Right lobe of liver (tissue), 6 donors: ENCODE measurements around the gene TIMM10B. TPM values are rescaled to one million over a fixed set of nuclear protein-coding genes. Genes with fewer than 3 reads are reported as not detected.

Experiments
- ATAC-seq, 4 donors: fragments of 200-7000 bp; cut with Tn5 transposase; one replicate each; pipeline ENCODE4 v1.9.1; 2020; ENCODE audit warnings: mild to moderate bottlenecking in 4 of 4, moderate library complexity in 4 of 4
- DNase-seq, 3 donors: peaks; one replicate each; pipeline ENCODE4 v3.0.0-alpha.2; 2020
- H3K27ac ChIP-seq, 3 donors: fragments of 200-600 bp; one replicate each; pipeline ENCODE4 v1.8.0; 2022
- H3K27me3 ChIP-seq, 2 donors: fragments of 200-600 bp; one replicate each; pipeline ENCODE4 v1.8.0; 2022
- H3K36me3 ChIP-seq, 4 donors: fragments of 200-600 bp; sonication (generic) in 1 of 4; one replicate each; pipeline versions ENCODE4 v1.5.1 to v1.8.0; 2017 to 2022; ENCODE audit warnings: control low read depth in 1 of 4
- H3K4me1 ChIP-seq, 4 donors: fragments of 200-600 bp; sonication (generic) in 1 of 4; one replicate each; pipeline versions ENCODE4 v1.5.1 to v1.8.0; 2017 to 2022; ENCODE audit warnings: control low read depth in 1 of 4
- H3K4me3 ChIP-seq, 3 donors: fragments of 200-600 bp; one replicate each; pipeline ENCODE4 v1.8.0; 2022
- H3K9me3 ChIP-seq, 4 donors: fragments of 200-600 bp; sonication (generic) in 1 of 4; one replicate each; pipeline versions ENCODE4 v1.5.1 to v1.8.0; 2017 to 2022; ENCODE audit warnings: control low read depth in 1 of 4
- POLR2A ChIP-seq: fragments of 450-650 bp; IDR thresholded peaks from one replicate; pipeline ENCODE4 v1.6.1; 2017; ENCODE audit warnings: antibody characterized with exemption, mild to moderate bottlenecking
- WGBS: methylation state at CpG from one replicate; pipeline ENCODE4 v1.1.6; 2018; ENCODE audit warnings: low coverage, low lambda C conversion rate; ENCODE audit not compliant: insufficient coverage; ENCODE audit errors: missing lambda C conversion rate; 5-methylcytosine and 5-hydroxymethylcytosine counted together
- intact Hi-C, 2 donors: fragments of 100-400 bp; cut with DNase I; formaldehyde crosslinking; loops; one replicate each; pipeline versions ENCODE4 v1.11.2 to v1.14.1; 2022
- total RNA-seq, 6 experiments: library from RNA; depleted of rRNA in 2 of 6; stranded (reverse); fragments of >200 nt in 2 of 6; fragmentation: NEBNext Ultra II Directional in 3 of 6; extraction: Animal tissue kit (Norgen Biotek cat#: 25700) in 3 of 6; gene quantifications; one replicate each; pipeline versions ENCODE4 v1.1.0 to v1.2.4, GENCODE V29; 2016 to 2023
- TF ChIP-seq, protein P1 (sequence below), 4 donors: fragments of 200-600 bp in 3 of 4; fragments of 450-650 bp in 1 of 4; IDR thresholded peaks; one replicate each; pipeline versions ENCODE4 v1.5.1 to v1.8.0; 2016 to 2022; ENCODE audit warnings: antibody characterized with exemption in 4 of 4, mild to moderate bottlenecking in 2 of 4
- donor health status: DM: no; HTN: yes; CAD: no.
- donor health status: DM: no; HTN: no; CAD: no.
- donor health status: DM: no; HTN: no; CAD: no.
- donor health status: DM: no; HTN: yes; CAD: no.
- donor health status: DM: no; HTN: yes; CAD: no.

Gene TIMM10B
- total RNA-seq, 6 experiments from 2014 or later = 10.3 to 33.9 (median 14.1) TPM

DNA sequence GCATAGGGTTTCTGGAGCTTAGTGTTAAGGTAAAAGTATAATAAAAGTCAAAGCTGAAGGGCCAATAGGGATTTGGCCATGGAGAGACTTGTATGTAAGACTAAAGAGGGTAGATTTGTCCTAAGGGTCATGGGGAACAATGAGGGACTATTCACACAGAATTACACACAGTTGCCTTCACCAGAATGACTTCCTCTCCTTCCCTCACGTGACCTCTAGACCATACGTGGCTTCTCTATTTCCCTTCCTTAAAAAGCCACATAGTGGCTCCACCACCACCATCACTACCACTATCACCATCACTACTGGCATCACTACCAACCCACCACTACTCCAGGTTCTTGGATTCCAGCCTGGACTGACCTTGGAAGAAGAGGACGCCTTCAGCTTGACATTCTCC, 43.3 kb upstream of the TIMM10B start:
- Histone ChIP-seq H3K4me1 (peaks cover 0 to 60% (median 7%) of the 10 kb centered on the region in 4 donors), H3K4me3 (peak overlapping the region; percentile 62 to 79 (median 74)), H3K9me3 (no peaks in the 10 kb centered on the region), H3K27ac (peak overlapping the region in 1 of 3 donors; percentile 21), H3K27me3 (no peaks in the 10 kb centered on the region), H3K36me3 (peaks cover 0 to 35% (median 12%) of the 10 kb centered on the region in 4 donors)
- 11% methylated on average over 3 of the region's 3 CpGs for WGBS
- TF ChIP-seq POLR2A = no peak
- TF ChIP-seq, protein P1, sequence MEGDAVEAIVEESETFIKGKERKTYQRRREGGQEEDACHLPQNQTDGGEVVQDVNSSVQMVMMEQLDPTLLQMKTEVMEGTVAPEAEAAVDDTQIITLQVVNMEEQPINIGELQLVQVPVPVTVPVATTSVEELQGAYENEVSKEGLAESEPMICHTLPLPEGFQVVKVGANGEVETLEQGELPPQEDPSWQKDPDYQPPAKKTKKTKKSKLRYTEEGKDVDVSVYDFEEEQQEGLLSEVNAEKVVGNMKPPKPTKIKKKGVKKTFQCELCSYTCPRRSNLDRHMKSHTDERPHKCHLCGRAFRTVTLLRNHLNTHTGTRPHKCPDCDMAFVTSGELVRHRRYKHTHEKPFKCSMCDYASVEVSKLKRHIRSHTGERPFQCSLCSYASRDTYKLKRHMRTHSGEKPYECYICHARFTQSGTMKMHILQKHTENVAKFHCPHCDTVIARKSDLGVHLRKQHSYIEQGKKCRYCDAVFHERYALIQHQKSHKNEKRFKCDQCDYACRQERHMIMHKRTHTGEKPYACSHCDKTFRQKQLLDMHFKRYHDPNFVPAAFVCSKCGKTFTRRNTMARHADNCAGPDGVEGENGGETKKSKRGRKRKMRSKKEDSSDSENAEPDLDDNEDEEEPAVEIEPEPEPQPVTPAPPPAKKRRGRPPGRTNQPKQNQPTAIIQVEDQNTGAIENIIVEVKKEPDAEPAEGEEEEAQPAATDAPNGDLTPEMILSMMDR (IDR thresholded peaks at IDR 0.05) = no peak
- intact Hi-C loops = loop anchor here in 1 of 2 donors (5.0 kb wide), 1 partner anchor 46 kb away; the partner anchor contains the start of gene SMPD1
- ATAC-seq = no peak
- DNase-seq = no peak

GRCh38 chr11:6438979-6439571, 42.2 kb upstream of the TIMM10B start:
- intact Hi-C loops = loop anchor here in 1 of 2 donors (5.0 kb wide), 1 partner anchor 47 kb away; the partner anchor contains the start of gene SMPD1
- WGBS = 0% methylated on average over 1 of the region's 1 CpG
- peak in 2 of 4 donors; percentile 6 to 13 for ATAC-seq

GRCh38 chr11:6440906-6441358, 40.4 kb upstream of the TIMM10B start, which contains the start of gene HPX:
Gene HPX, minus strand, starts transcription at chr11:6440987. Its CDS starts 24 bp downstream, at chr11:6440963.
- TF ChIP-seq POLR2A = peak; percentile 97
- TF ChIP-seq, protein P1 (IDR thresholded peaks at IDR 0.05) = no peak
- Histone ChIP-seq H3K27ac (peak within 1 kb of the TSS; percentile 69 to 88 (median 87)), H3K36me3 (peaks cover 0 to 30% (median 10%) of the 10 kb centered on the region in 4 donors), H3K9me3 (no peaks in the 10 kb centered on the region), H3K4me3 (peak within 1 kb of the TSS; percentile 62 to 79 (median 74)), H3K4me1 (peaks cover 0 to 55% (median 9%) of the 10 kb centered on the region in 4 donors), H3K27me3 (no peaks in the 10 kb centered on the region)
- intact Hi-C loops = loop anchor here in 1 of 2 donors (10.0 kb wide), 1 partner anchor 66 kb away; no protein-coding TSS in a partner anchor
- DNase-seq (peak; percentile 82 to 93 (median 90)), ATAC-seq (peak; percentile 72 to 88 (median 76))
- WGBS = 43% methylated on average over 1 of the region's 3 CpGs

More at GRCh38 chr11:6438979-6439571, 42.2 kb upstream of the TIMM10B start:
- peak in 1 of 3 donors; percentile 33 for DNase-seq
- Histone ChIP-seq H3K9me3 (no peaks in the 10 kb centered on the region), H3K27ac (peak overlapping the region in 2 of 3 donors; percentile 87 to 88), H3K36me3 (peaks cover 0 to 35% (median 12%) of the 10 kb centered on the region in 4 donors), H3K4me1 (peaks cover 0 to 70% (median 11%) of the 10 kb centered on the region in 4 donors), H3K4me3 (peak overlapping the region; percentile 62 to 79 (median 74)), H3K27me3 (no peaks in the 10 kb centered on the region)
- no peak for TF ChIP-seq POLR2A
- TF ChIP-seq, protein P1 (IDR thresholded peaks at IDR 0.05) = peak; percentile 51 to 63 (median 61)

DNA sequence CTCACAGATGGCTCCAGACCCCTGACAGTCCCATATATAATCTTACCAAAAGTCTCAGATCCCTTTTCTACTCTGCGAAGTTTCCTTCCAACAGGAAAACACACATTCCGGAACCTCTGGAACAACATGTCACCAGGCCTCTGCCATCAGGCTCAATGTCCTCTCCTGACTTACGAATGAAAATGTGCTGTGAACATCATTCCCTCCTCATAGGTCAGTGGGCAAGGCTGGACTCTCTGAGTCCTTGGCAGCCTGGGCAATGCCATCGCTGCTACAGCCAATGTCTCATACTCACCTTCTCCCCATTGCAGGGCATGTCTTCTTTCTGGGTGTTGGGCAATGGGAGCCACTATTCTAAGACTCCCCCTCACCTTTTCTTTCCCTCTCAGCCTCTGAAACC, 38.9 kb upstream of the TIMM10B start:
- no peaks in the 10 kb centered on the region for H3K9me3 ChIP-seq
- DNase-seq (peak in 2 of 3 donors; percentile 69 to 78), ATAC-seq (peak; percentile 3 to 42 (median 40))
- 40% methylated on average over 4 of the region's 4 CpGs for WGBS
- intact Hi-C loops = loop anchor here in 1 of 2 donors (10.0 kb wide), 1 partner anchor 68 kb away; no protein-coding TSS in a partner anchor
- H3K36me3 ChIP-seq = peaks cover 0 to 15% (median 3%) of the 10 kb centered on the region in 4 donors
- peak overlapping the region; percentile 33 to 88 (median 87) for H3K27ac ChIP-seq
- H3K4me3 ChIP-seq = peak overlapping the region in 2 of 3 donors; percentile 74 to 79
- TF ChIP-seq, protein P1 (IDR thresholded peaks at IDR 0.05) = no peak
- no peak for TF ChIP-seq POLR2A
- no peaks in the 10 kb centered on the region for H3K27me3 ChIP-seq
- H3K4me1 ChIP-seq = peaks cover 0 to 40% (median 9%) of the 10 kb centered on the region in 4 donors
